OCI-LY1 (cell line): ENCODE measurements around the gene PTPRD.

Experiments used
- EZH2 ChIP-seq: fragments of 200-600 bp; sonication (generic), shearing (Covaris generic); IDR thresholded peaks from 2 replicates; pipeline ENCODE4 v1.8.0; 2017; ENCODE audit warnings: borderline replicate concordance, mixed run types, mild to moderate bottlenecking, antibody characterized with exemption, low read length, moderate library complexity, mixed read lengths
- TF ChIP-seq, protein P1 (sequence below): fragments of 200-600 bp; sonication (generic), shearing (Covaris generic); IDR thresholded peaks from 2 replicates; pipeline ENCODE4 v1.5.1; 2017; ENCODE audit warnings: mild to moderate bottlenecking, antibody characterized with exemption, low read length, moderate library complexity, mixed read lengths

DNA sequence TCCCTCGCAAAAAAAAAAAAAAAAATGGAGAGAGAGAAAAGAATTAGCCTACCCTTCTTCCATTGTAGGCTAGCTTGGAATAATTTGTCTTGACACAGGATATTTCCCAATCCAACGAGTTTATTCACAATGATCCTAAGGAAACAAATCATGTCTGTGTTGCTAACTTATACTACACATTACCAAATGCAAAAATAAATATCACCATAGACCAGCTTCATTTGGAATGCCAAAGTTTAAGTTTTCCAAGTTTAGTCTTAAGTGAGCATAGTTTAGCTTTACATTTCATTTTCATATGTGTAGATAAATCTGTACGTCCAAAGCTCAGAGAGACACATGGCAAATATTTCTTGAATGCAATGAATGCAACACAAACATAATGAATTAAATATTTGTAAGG is 1707.1 kb downstream of the PTPRD start:
- TF ChIP-seq, protein P1, sequence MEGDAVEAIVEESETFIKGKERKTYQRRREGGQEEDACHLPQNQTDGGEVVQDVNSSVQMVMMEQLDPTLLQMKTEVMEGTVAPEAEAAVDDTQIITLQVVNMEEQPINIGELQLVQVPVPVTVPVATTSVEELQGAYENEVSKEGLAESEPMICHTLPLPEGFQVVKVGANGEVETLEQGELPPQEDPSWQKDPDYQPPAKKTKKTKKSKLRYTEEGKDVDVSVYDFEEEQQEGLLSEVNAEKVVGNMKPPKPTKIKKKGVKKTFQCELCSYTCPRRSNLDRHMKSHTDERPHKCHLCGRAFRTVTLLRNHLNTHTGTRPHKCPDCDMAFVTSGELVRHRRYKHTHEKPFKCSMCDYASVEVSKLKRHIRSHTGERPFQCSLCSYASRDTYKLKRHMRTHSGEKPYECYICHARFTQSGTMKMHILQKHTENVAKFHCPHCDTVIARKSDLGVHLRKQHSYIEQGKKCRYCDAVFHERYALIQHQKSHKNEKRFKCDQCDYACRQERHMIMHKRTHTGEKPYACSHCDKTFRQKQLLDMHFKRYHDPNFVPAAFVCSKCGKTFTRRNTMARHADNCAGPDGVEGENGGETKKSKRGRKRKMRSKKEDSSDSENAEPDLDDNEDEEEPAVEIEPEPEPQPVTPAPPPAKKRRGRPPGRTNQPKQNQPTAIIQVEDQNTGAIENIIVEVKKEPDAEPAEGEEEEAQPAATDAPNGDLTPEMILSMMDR: no peak
- TF ChIP-seq EZH2: no peak
